Neural progenitor cell (in vitro differentiated cells): ENCODE results near the gene ACY1. TPM values are rescaled to one million over a fixed set of nuclear protein-coding genes. Genes with fewer than 3 reads are reported as not detected.

Experiments
- DNase-seq: peaks from one replicate; pipeline ENCODE4 v3.0.0-alpha.2; 2016; ENCODE audit warnings: low spot score
- H2AFZ ChIP-seq: fragments of 200-600 bp; sonication (generic); replicated peaks from 2 replicates; pipeline ENCODE4 v1.6.1; 2016; ENCODE audit warnings: antibody characterized with exemption
- H3F3A ChIP-seq: fragments of 200-600 bp; sonication (generic); 2 replicates; pipeline ENCODE4 v1.6.1; 2016; ENCODE audit warnings: antibody characterized with exemption, low read depth
- H3K27ac ChIP-seq: fragments of 200-600 bp; sonication (generic); 2 replicates; pipeline ENCODE4 v1.5.1; 2016; ENCODE audit warnings: mild to moderate bottlenecking
- H3K27me3 ChIP-seq: fragments of 200-600 bp; sonication (generic); 2 replicates; pipeline ENCODE4 v1.6.1; 2016; ENCODE audit warnings: mild to moderate bottlenecking, moderate library complexity
- H3K36me3 ChIP-seq: fragments of 200-600 bp; sonication (generic); 2 replicates; pipeline ENCODE4 v1.5.1; 2016
- H3K4me1 ChIP-seq: fragments of 200-600 bp; sonication (generic); 2 replicates; pipeline ENCODE4 v1.6.1; 2016; ENCODE audit warnings: mixed run types
- H3K4me2 ChIP-seq: fragments of 200-600 bp; sonication (generic); 2 replicates; pipeline ENCODE4 v1.6.1; 2016
- H3K4me3 ChIP-seq: fragments of 200-600 bp; sonication (generic); 2 replicates; pipeline ENCODE4 v1.5.1; 2016
- H3K79me2 ChIP-seq: fragments of 200-600 bp; sonication (generic); 2 replicates; pipeline ENCODE4 v1.6.1; 2016; ENCODE audit warnings: low read depth
- H3K9ac ChIP-seq: fragments of 200-600 bp; sonication (generic); 2 replicates; pipeline ENCODE4 v1.6.1; 2016
- H3K9me3 ChIP-seq: fragments of 200-600 bp; sonication (generic); 2 replicates; pipeline ENCODE4 v1.5.1; 2016; ENCODE audit warnings: low read depth
- H4K20me1 ChIP-seq: fragments of 200-600 bp; sonication (generic); 2 replicates; pipeline ENCODE4 v1.6.1; 2016; ENCODE audit warnings: low read depth
- H3K27ac Mint-ChIP-seq: 3 replicates; pipeline ENCODE4 v1.8.0; 2021; ENCODE audit warnings: mixed read lengths
- H3K27me3 Mint-ChIP-seq: 2 replicates; pipeline ENCODE4 v1.8.0; 2022; ENCODE audit warnings: low read depth, mild to moderate bottlenecking, inconsistent platforms, moderate library complexity, mixed read lengths; ENCODE audit not compliant: insufficient read depth
- H3K36me3 Mint-ChIP-seq: 3 replicates; pipeline ENCODE4 v1.8.0; 2021; ENCODE audit warnings: mixed read lengths
- H3K4me1 Mint-ChIP-seq: 3 replicates; pipeline ENCODE4 v1.8.0; 2021; ENCODE audit warnings: mixed read lengths
- H3K4me3 Mint-ChIP-seq: 3 replicates; pipeline ENCODE4 v1.8.0; 2021; ENCODE audit warnings: mild to moderate bottlenecking, moderate library complexity, mixed read lengths
- H3K9me3 Mint-ChIP-seq: 3 replicates; pipeline ENCODE4 v1.8.0; 2020; ENCODE audit warnings: mixed read lengths
- CTCF ChIP-seq: fragments of 200-600 bp; sonication (generic); IDR thresholded peaks from 2 replicates; pipeline ENCODE4 v1.5.1; 2017; ENCODE audit warnings: antibody characterized with exemption, mild to moderate bottlenecking
- EZH2 ChIP-seq: fragments of 200-600 bp; sonication (generic); IDR thresholded peaks from 2 replicates; pipeline ENCODE4 v1.6.1; 2017; ENCODE audit warnings: antibody characterized with exemption, mild to moderate bottlenecking, moderate library complexity
- EZH2phosphoT487 ChIP-seq: fragments of 200-600 bp; sonication (generic); IDR thresholded peaks from 2 replicates; pipeline ENCODE4 v1.6.1; 2017; ENCODE audit warnings: antibody characterized with exemption
- total RNA-seq: library from RNA; depleted of rRNA; stranded (reverse); fragments of >200 nt; gene quantifications from 2 replicates; pipeline ENCODE4 v1.2.3, GENCODE V29; 2015; ENCODE audit warnings: low replicate concordance

Gene ACY1
- total RNA-seq, 1 donor from 2014 or later = 17.3 TPM

GRCh38 chr3:51971350-51971749, 12.0 kb upstream of the ACY1 start:
- no peak for TF ChIP-seq CTCF
- TF ChIP-seq EZH2phosphoT487 = no peak
- no peak for TF ChIP-seq EZH2

GRCh38 chr3:51974277-51974962, 8.9 kb upstream of the ACY1 start:
- H3K27me3 Mint-ChIP-seq = peaks cover 9% of the 10 kb centered on the region
- peak overlapping the region; percentile 86 for H3K4me3 Mint-ChIP-seq
- peak overlapping the region; percentile 56 for H3K4me3 ChIP-seq
- H3K4me2 ChIP-seq = peak overlapping the region; percentile 89
- H3K9me3 ChIP-seq = no peaks in the 10 kb centered on the region
- peaks cover 46% of the 10 kb centered on the region for H3F3A ChIP-seq
- DNase-seq = no peak
- no peaks in the 10 kb centered on the region for H3K79me2 ChIP-seq
- peak overlapping the region; percentile 69 for H2AFZ ChIP-seq
- no peaks in the 10 kb centered on the region for H3K36me3 Mint-ChIP-seq
- no peaks in the 10 kb centered on the region for H3K36me3 ChIP-seq
- H3K27me3 ChIP-seq = peaks cover 39% of the 10 kb centered on the region
- peaks cover 45% of the 10 kb centered on the region for H3K4me1 Mint-ChIP-seq
- no peak overlapping the region for H3K27ac ChIP-seq
- H3K4me1 ChIP-seq = peaks cover 26% of the 10 kb centered on the region
- H4K20me1 ChIP-seq = no peaks in the 10 kb centered on the region
- no peak overlapping the region for H3K27ac Mint-ChIP-seq
- H3K9ac ChIP-seq = no peak overlapping the region
- H3K9me3 Mint-ChIP-seq = no peaks in the 10 kb centered on the region
- TF ChIP-seq EZH2phosphoT487 = no peak
- no peak for TF ChIP-seq CTCF
- no peak for TF ChIP-seq EZH2

More at GRCh38 chr3:51971350-51971749, 12.0 kb upstream of the ACY1 start:
- peaks cover 7% of the 10 kb centered on the region for H3K27me3 Mint-ChIP-seq
- no peaks in the 10 kb centered on the region for H3K9me3 ChIP-seq
- no peaks in the 10 kb centered on the region for H3K36me3 ChIP-seq
- H3K4me1 ChIP-seq = peaks cover 44% of the 10 kb centered on the region
- H3K36me3 Mint-ChIP-seq = no peaks in the 10 kb centered on the region
- no peak overlapping the region for H3K27ac ChIP-seq
- no peak overlapping the region for H2AFZ ChIP-seq
- peaks cover 2% of the 10 kb centered on the region for H4K20me1 ChIP-seq
- no peak overlapping the region for H3K4me2 ChIP-seq
- H3K4me3 Mint-ChIP-seq = peak overlapping the region; percentile 43
- peaks cover 56% of the 10 kb centered on the region for H3F3A ChIP-seq
- H3K9me3 Mint-ChIP-seq = no peaks in the 10 kb centered on the region
- no peak for DNase-seq
- no peaks in the 10 kb centered on the region for H3K79me2 ChIP-seq
- no peak overlapping the region for H3K4me3 ChIP-seq
- H3K27me3 ChIP-seq = peaks cover 30% of the 10 kb centered on the region
- H3K4me1 Mint-ChIP-seq = peaks cover 51% of the 10 kb centered on the region
- no peak overlapping the region for H3K27ac Mint-ChIP-seq
- H3K9ac ChIP-seq = no peak overlapping the region

- Histone ChIP-seq H3K9me3 (no peaks in the 10 kb centered on the region), H3K4me1 (peaks cover 23% of the 10 kb centered on the region), H3K27me3 (peaks cover 39% of the 10 kb centered on the region), H3K4me3 (peak within 1 kb of the TSS; percentile 56), H3K36me3 (no peaks in the 10 kb centered on the region), H3K27ac (no peak within 1 kb of the TSS), H3F3A (peaks cover 45% of the 10 kb centered on the region), H3K79me2 (no peaks in the 10 kb centered on the region), H4K20me1 (no peaks in the 10 kb centered on the region), H3K4me2 (peak within 1 kb of the TSS; percentile 89), H3K9ac (no peak within 1 kb of the TSS), H2AFZ (peak within 1 kb of the TSS; percentile 69)
- no peaks in the 10 kb centered on the region for H3K36me3 Mint-ChIP-seq
- peak within 1 kb of the TSS; percentile 86 for H3K4me3 Mint-ChIP-seq
- no peaks in the 10 kb centered on the region for H3K9me3 Mint-ChIP-seq
- peak; percentile 88 for DNase-seq
- TF ChIP-seq CTCF (no peak), EZH2phosphoT487 (no peak), EZH2 (peak; percentile 22)
- H3K27me3 Mint-ChIP-seq = peaks cover 8% of the 10 kb centered on the region
- H3K27ac Mint-ChIP-seq = peak within 1 kb of the TSS; percentile 34
- H3K4me1 Mint-ChIP-seq = peaks cover 41% of the 10 kb centered on the region
These were observed 8.1 kb upstream of the ACY1 start, which contains the start of gene ABHD14A for GRCh38 chr3:51974963-51975851. Gene ABHD14A (plus strand): TSS chr3:51975064. CDS start chr3:51975136, 72 bp downstream.
